Measurements from ENCODE around the gene OR1E2. TPM values are rescaled to one million over a fixed set of nuclear protein-coding genes. Genes with fewer than 3 reads are reported as not detected.

The OR1E2 gene
- total RNA-seq, 1 experiment from 2014 or later, result not detected

DNA sequence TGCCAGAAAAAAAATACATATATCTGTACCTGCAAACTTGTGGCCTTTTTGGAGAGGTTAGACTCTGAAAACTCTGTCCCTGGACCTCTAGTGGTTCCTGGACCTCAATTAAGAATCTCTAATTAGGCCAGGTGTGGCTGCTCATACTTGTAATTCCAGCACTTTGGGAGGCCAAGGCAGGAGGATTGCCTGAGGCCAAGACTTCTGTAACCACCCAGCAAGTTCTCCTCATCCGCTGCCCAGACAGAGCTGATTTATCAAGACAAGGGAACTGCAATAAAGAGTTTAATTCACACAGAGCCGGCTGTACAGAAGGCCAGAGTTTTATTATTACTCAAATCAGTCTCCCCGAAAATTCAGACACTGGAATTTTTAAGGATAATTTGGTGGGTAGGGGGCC is 46.3 kb upstream of the OR1E2 start:
- Histone ChIP-seq H4K8ac (replicated peaks; ENCODE audit: insufficient read length, low read depth, low read length) (no peak overlapping the region), H3T11ph (ENCODE audit: low read length) (no peak overlapping the region), H4K91ac (ENCODE audit: insufficient read length, low read depth, low read length) (no peak overlapping the region), H4K20me1 (ENCODE audit: control insufficient read depth, insufficient read depth, insufficient read length) (no peaks in the 10 kb centered on the region), H3K9me3 (ENCODE audit: control insufficient read depth, low read depth, low read length) (no peaks in the 10 kb centered on the region), H3K4ac (ENCODE audit: low read depth, low read length) (no peak overlapping the region), H3K14ac (ENCODE audit: insufficient read depth, low read length) (no peak overlapping the region), H3K23ac (ENCODE audit: insufficient read length, low read depth, low read length) (no peak overlapping the region), H4K5ac (ENCODE audit: insufficient read length, low read depth, low read length) (no peak overlapping the region), H2AFZ (ENCODE audit: low read length) (no peak overlapping the region), H3K23me2 (ENCODE audit: insufficient read length, low read depth, low read length, poor library complexity, severe bottlenecking) (no peaks in the 10 kb centered on the region), H2BK20ac (ENCODE audit: low read depth, low read length, poor library complexity, severe bottlenecking) (no peak overlapping the region), H3K4me2 (ENCODE audit: insufficient read depth, insufficient read length, low read length) (no peak overlapping the region), H3K79me1 (ENCODE audit: insufficient read depth, low read depth, low read length, poor library complexity, severe bottlenecking) (no peaks in the 10 kb centered on the region), H2BK12ac (ENCODE audit: insufficient read length, low read depth, low read length) (no peak overlapping the region), H3K79me2 (ENCODE audit: insufficient read depth, low read length) (no peaks in the 10 kb centered on the region), H2AK5ac (ENCODE audit: insufficient read length, low read length) (no peak overlapping the region), H2BK120ac (ENCODE audit: low read depth, low read length, poor library complexity, severe bottlenecking) (no peak overlapping the region), H3K27ac (ENCODE audit: insufficient read length, low read depth, low read length) (no peak overlapping the region), H2BK5ac (ENCODE audit: insufficient read length, low read length) (no peak overlapping the region), H3K4me1 (ENCODE audit: insufficient read depth, low read length) (peaks cover 5% of the 10 kb centered on the region; the same call in 1 of the 2 replicates), H2BK15ac (ENCODE audit: low read depth, low read length) (no peak overlapping the region), H3K9ac (ENCODE audit: extremely low read depth, insufficient read length, low read length) (no peak overlapping the region), H3K18ac (ENCODE audit: insufficient read length, low read depth, low read length) (no peak overlapping the region), H3K27me3 (ENCODE audit: insufficient read depth, low read length) (no peaks in the 10 kb centered on the region), H3K56ac (ENCODE audit: insufficient read length, low read depth, low read length) (no peak overlapping the region)
- Mint-ChIP-seq H3K27ac (no peak overlapping the region), H3K4me1 (peaks cover 39 to 47% of the 10 kb centered on the region in 2 experiments), H3K4me3 (no peak overlapping the region), H3K9me3 (no peaks in the 10 kb centered on the region), H3K36me3 (ENCODE audit: insufficient read depth in 1 of 3, low read depth in 3 of 3) (no peaks in the 10 kb centered on the region), H3K27me3 (ENCODE audit: low read depth) (no peaks in the 10 kb centered on the region)
- TF ChIP-seq, protein P1, sequence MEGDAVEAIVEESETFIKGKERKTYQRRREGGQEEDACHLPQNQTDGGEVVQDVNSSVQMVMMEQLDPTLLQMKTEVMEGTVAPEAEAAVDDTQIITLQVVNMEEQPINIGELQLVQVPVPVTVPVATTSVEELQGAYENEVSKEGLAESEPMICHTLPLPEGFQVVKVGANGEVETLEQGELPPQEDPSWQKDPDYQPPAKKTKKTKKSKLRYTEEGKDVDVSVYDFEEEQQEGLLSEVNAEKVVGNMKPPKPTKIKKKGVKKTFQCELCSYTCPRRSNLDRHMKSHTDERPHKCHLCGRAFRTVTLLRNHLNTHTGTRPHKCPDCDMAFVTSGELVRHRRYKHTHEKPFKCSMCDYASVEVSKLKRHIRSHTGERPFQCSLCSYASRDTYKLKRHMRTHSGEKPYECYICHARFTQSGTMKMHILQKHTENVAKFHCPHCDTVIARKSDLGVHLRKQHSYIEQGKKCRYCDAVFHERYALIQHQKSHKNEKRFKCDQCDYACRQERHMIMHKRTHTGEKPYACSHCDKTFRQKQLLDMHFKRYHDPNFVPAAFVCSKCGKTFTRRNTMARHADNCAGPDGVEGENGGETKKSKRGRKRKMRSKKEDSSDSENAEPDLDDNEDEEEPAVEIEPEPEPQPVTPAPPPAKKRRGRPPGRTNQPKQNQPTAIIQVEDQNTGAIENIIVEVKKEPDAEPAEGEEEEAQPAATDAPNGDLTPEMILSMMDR (conservative IDR thresholded peaks at IDR 0.05), result no peak
- no peak for DNase-seq
- WGBS (ENCODE audit: extremely low coverage, insufficient read length, low lambda C conversion rate), result no CpG with 5 or more reads among the region's 3 CpGs
